SK-N-SH (cell line): ENCODE data around the gene NEMF. TPM values are rescaled to one million over a fixed set of nuclear protein-coding genes. Genes with fewer than 3 reads are reported as not detected.

Source experiments
- CTCF ChIA-PET: fragments of 300-600, 350-600 bp; formaldehyde crosslinking; extraction: SDS; loops from one replicate; lab custom pipeline; 2021; lab: Yijun Ruan, JAX
- POLR2A ChIA-PET: fragments of 350-600 bp; sonication (Branson Sonifier 250); formaldehyde crosslinking; extraction: SDS; loops from one replicate; lab custom pipeline; 2020; ENCODE audit warnings: antibody characterized with exemption, inconsistent platforms; lab: Yijun Ruan, JAX
- DNase-seq: peaks from one replicate; pipeline ENCODE4 v3.0.0; 2012
- H2AFZ ChIP-seq: fragments of 200-600 bp; sonication (generic); 2 replicates; pipeline ENCODE4 v1.8.1; 2016; ENCODE audit warnings: antibody characterized with exemption, mild to moderate bottlenecking, low read depth
- H3F3A ChIP-seq: fragments of 200-600 bp; sonication (generic); replicated peaks from 2 replicates; pipeline ENCODE3; 2016; ENCODE audit warnings: antibody characterized with exemption, mild to moderate bottlenecking; ENCODE audit not compliant: insufficient read depth
- H3K27ac ChIP-seq, 2 experiments: fragments of 200-500 bp in 1 of 2; fragments of 200-600 bp in 1 of 2; sonication (Bioruptor generic) in 1 of 2; sonication (generic), shearing (Covaris generic) in 1 of 2; 2 replicates each; pipeline versions ENCODE4 v1.5.1 to v1.6.1; 2014 to 2016; ENCODE audit warnings: low read depth in 2 of 2, inconsistent platforms in 1 of 2, low read length in 1 of 2, mild to moderate bottlenecking in 1 of 2, mixed read lengths in 1 of 2
- H3K27me3 ChIP-seq: fragments of 200-600 bp; sonication (generic), shearing (Covaris generic); 2 replicates; pipeline ENCODE4 v1.6.1; 2016; ENCODE audit warnings: mixed run types; ENCODE audit not compliant: insufficient read depth
- H3K36me3 ChIP-seq, 2 experiments: fragments of 200-500 bp in 1 of 2; fragments of 200-600 bp in 1 of 2; sonication (Bioruptor generic) in 1 of 2; sonication (generic) in 1 of 2; replicated peaks in 1 of 2; 2 replicates each; pipeline versions ENCODE3 to v1.5.1; 2014 to 2016; ENCODE audit warnings: low read length in 1 of 2, mild to moderate bottlenecking in 1 of 2; ENCODE audit not compliant: insufficient read depth in 2 of 2, control insufficient read depth in 1 of 2
- H3K4me1 ChIP-seq, 2 experiments: fragments of 200-500 bp in 1 of 2; fragments of 200-600 bp in 1 of 2; sonication (Bioruptor generic) in 1 of 2; sonication (generic), shearing (Covaris generic) in 1 of 2; 2 replicates each; pipeline versions ENCODE4 v1.5.1 to v1.6.1; 2014 to 2016; ENCODE audit warnings: low read depth in 1 of 2, low read length in 1 of 2, mixed run types in 1 of 2; ENCODE audit not compliant: insufficient read depth in 2 of 2, control insufficient read depth in 1 of 2
- H3K4me2 ChIP-seq: fragments of 200-600 bp; sonication (generic), shearing (Covaris generic); 2 replicates; pipeline ENCODE4 v1.6.1; 2017; ENCODE audit warnings: mixed run types
- H3K4me3 ChIP-seq, 2 experiments: fragments of 200-500 bp in 1 of 2; fragments of 200-600 bp in 1 of 2; sonication (Bioruptor generic) in 1 of 2; sonication (generic), shearing (Covaris generic) in 1 of 2; 2 replicates each; pipeline versions ENCODE4 v1.5.1 to v1.8.1; 2014 to 2016; ENCODE audit warnings: low read depth in 2 of 2, inconsistent platforms in 1 of 2, low read length in 1 of 2, mild to moderate bottlenecking in 1 of 2, mixed read lengths in 1 of 2, moderate library complexity in 1 of 2
- H3K79me2 ChIP-seq: fragments of 200-600 bp; sonication (generic); 2 replicates; pipeline ENCODE4 v1.8.1; 2017; ENCODE audit warnings: mild to moderate bottlenecking; ENCODE audit not compliant: insufficient read depth
- H3K9ac ChIP-seq: fragments of 200-600 bp; sonication (generic); 2 replicates; pipeline ENCODE4 v1.6.1; 2017; ENCODE audit warnings: mixed run types
- H3K9me2 ChIP-seq: fragments of 200-600 bp; sonication (generic); 2 replicates; pipeline ENCODE4 v1.6.1; 2017; ENCODE audit warnings: mixed run types
- H3K9me3 ChIP-seq: fragments of 200-600 bp; sonication (generic); 2 replicates; pipeline ENCODE4 v1.6.1; 2017; ENCODE audit warnings: mixed run types, mild to moderate bottlenecking, moderate library complexity
- H4K20me1 ChIP-seq: fragments of 200-600 bp; sonication (generic); 2 replicates; pipeline ENCODE4 v1.6.1; 2017; ENCODE audit warnings: mild to moderate bottlenecking, mixed run types; ENCODE audit not compliant: insufficient read depth
- CHD2 ChIP-seq: fragments of 150-350 bp; IDR thresholded peaks from 2 replicates; pipeline ENCODE4 v1.6.1; 2018; ENCODE audit warnings: low read length; ENCODE audit not compliant: partially characterized antibody
- ELF1 ChIP-seq: IDR thresholded peaks from 2 replicates; pipeline ENCODE4 v1.4.0; 2012
- FOXJ3 ChIP-seq: sonication (generic); formaldehyde crosslinking; IDR thresholded peaks from 2 replicates; pipeline ENCODE4 v1.5.1; 2020; ENCODE audit warnings: mild to moderate bottlenecking, missing genetic modification reagents
- FOXM1 ChIP-seq: IDR thresholded peaks from 2 replicates; pipeline ENCODE4 v1.4.0; 2012; ENCODE audit warnings: low read depth, mild to moderate bottlenecking
- GATA2 ChIP-seq: sonication (generic); formaldehyde crosslinking; IDR thresholded peaks from 2 replicates; pipeline ENCODE4 v1.5.0; 2020; ENCODE audit warnings: mild to moderate bottlenecking, missing genetic modification reagents
- IRF3 ChIP-seq: fragments of 150-350 bp; IDR thresholded peaks from 2 replicates; pipeline ENCODE4 v1.6.1; 2016; ENCODE audit warnings: mild to moderate bottlenecking, low read depth, low read length
- JUND ChIP-seq: IDR thresholded peaks from 2 replicates; pipeline ENCODE4 v1.4.0; 2012
- MAX ChIP-seq: IDR thresholded peaks from 2 replicates; pipeline ENCODE4 v1.4.0; 2012; ENCODE audit warnings: low read depth
- NRF1 ChIP-seq: IDR thresholded peaks from 2 replicates; pipeline ENCODE4 v1.6.1; 2012; ENCODE audit warnings: low read depth, mild to moderate bottlenecking, low read length
- PBX3 ChIP-seq: IDR thresholded peaks from 2 replicates; pipeline ENCODE4; 2012
- POLR2AphosphoS5 ChIP-seq: IDR thresholded peaks from 2 replicates; pipeline ENCODE4 v1.6.1; 2012; ENCODE audit warnings: low read depth, low read length
- RAD21 ChIP-seq: IDR thresholded peaks from 2 replicates; pipeline ENCODE4 v1.6.1; 2012; ENCODE audit warnings: mild to moderate bottlenecking, low read length
- REST ChIP-seq: IDR thresholded peaks from 2 replicates; pipeline ENCODE4 v1.6.1; 2012; ENCODE audit warnings: mild to moderate bottlenecking, low read depth, low read length, moderate library complexity
- RFX5 ChIP-seq: IDR thresholded peaks from 2 replicates; pipeline ENCODE4 v1.6.1; 2012; ENCODE audit warnings: mild to moderate bottlenecking, improper control_type of control experiment, low read length
- USF1 ChIP-seq: IDR thresholded peaks from 2 replicates; pipeline ENCODE4 v1.4.0; 2012; ENCODE audit warnings: low read depth, borderline replicate concordance
- USF2 ChIP-seq: fragments of 150-350 bp; IDR thresholded peaks from 2 replicates; pipeline ENCODE4 v1.6.1; 2017; ENCODE audit warnings: antibody characterized with exemption, low read length, low read depth, borderline replicate concordance
- WGBS: methylation state at CpG from one replicate; pipeline ENCODE4 v1.1.6; 2017; ENCODE audit warnings: low lambda C conversion rate; 5-methylcytosine and 5-hydroxymethylcytosine counted together
- polyA plus RNA-seq, 3 experiments: library from polyadenylated mRNA; depleted of rRNA; stranded (reverse); fragments of >200 nt; gene quantifications; 2 replicates each; pipeline ENCODE4 v1.2.3, GENCODE V29; 2012

The NEMF gene
- polyA plus RNA-seq, 1 of the 3 experiments (the other 2 are of a cell fraction): 14.0 TPM

GRCh38 chr14:49876563-49877127 is 24.1 kb upstream of the NEMF start:
- Histone ChIP-seq H3K27ac (no peak overlapping the region), H3K9me3 (no peaks in the 10 kb centered on the region), H3F3A (peaks cover 17% of the 10 kb centered on the region), H3K9ac (no peak overlapping the region), H3K4me2 (no peak overlapping the region), H3K4me3 (no peak overlapping the region), H3K9me2 (no peaks in the 10 kb centered on the region), H2AFZ (no peak overlapping the region), H3K79me2 (no peaks in the 10 kb centered on the region), H3K4me1 (no peaks in the 10 kb centered on the region), H3K36me3 (no peaks in the 10 kb centered on the region), H3K27me3 (no peaks in the 10 kb centered on the region), H4K20me1 (no peaks in the 10 kb centered on the region)
- no peak for TF ChIP-seq ELF1
- TF ChIP-seq PBX3: no peak
- ChIA-PET POLR2A (no interaction called here), CTCF (interaction anchor here (0.7 to 3.0 kb wide), 6 partner anchors 11 to 227 kb away, joined by 3 to 12 read pairs (median 5); no protein-coding TSS in a partner anchor)
- no peak for DNase-seq
- 71% methylated on average over 4 of the region's 4 CpGs for WGBS

GRCh38 chr14:49875640-49876198 is 23.1 kb upstream of the NEMF start:
- H3K27me3 ChIP-seq: no peaks in the 10 kb centered on the region
- WGBS: 89% methylated on average over 12 of the region's 12 CpGs
- H3K9me2 ChIP-seq: no peaks in the 10 kb centered on the region
- H3K79me2 ChIP-seq: no peaks in the 10 kb centered on the region
- no peak overlapping the region for H3K9ac ChIP-seq
- peaks cover 12% of the 10 kb centered on the region for H3F3A ChIP-seq
- TF ChIP-seq FOXM1 (no peak), FOXJ3 (no peak), MAX (no peak), CHD2 (no peak), JUND (no peak), IRF3 (no peak), USF1 (no peak), RAD21 (no peak), GATA2 (no peak), RFX5 (no peak), POLR2AphosphoS5 (no peak), REST (no peak), USF2 (no peak), NRF1 (no peak)
- CTCF ChIA-PET: interaction anchor here (0.7 to 2.6 kb wide), 5 partner anchors 14 to 228 kb away, joined by 3 to 7 read pairs (median 5); no protein-coding TSS in a partner anchor
- H3K4me1 ChIP-seq: no peaks in the 10 kb centered on the region
- H4K20me1 ChIP-seq: no peaks in the 10 kb centered on the region
- no peak overlapping the region for H2AFZ ChIP-seq
- no peak overlapping the region for H3K27ac ChIP-seq
- POLR2A ChIA-PET: no interaction called here
- H3K4me2 ChIP-seq: no peak overlapping the region
- DNase-seq: no peak
- no peaks in the 10 kb centered on the region for H3K36me3 ChIP-seq
- H3K4me3 ChIP-seq: no peak overlapping the region
- no peaks in the 10 kb centered on the region for H3K9me3 ChIP-seq
